Myocyte (in vitro differentiated cells): ENCODE measurements around the gene ANKRD36B. TPM values are rescaled to one million over a fixed set of nuclear protein-coding genes. Genes with fewer than 3 reads are reported as not detected.
A peak's percentile ranks its signal among the peaks of the same experiment; 100 is the strongest.
"Not testable (repeated sequence)": the region's sequence is repeated elsewhere in the genome, so short reads cannot be mapped to it uniquely, and the experiment has no call there.

ENCODE experiments used
- DNase-seq: peaks from one replicate; pipeline ENCODE4 v3.0.0-alpha.2; 2012; ENCODE audit warnings: low read depth
- polyA plus RNA-seq: library from polyadenylated mRNA; unstranded; fragments of >200 nt; gene quantifications from one replicate; pipeline ENCODE4 v1.2.1, GENCODE V29; 2012; ENCODE audit warnings: missing spikeins
- total RNA-seq: library from RNA; depleted of rRNA; stranded (reverse); fragments of >200 nt; gene quantifications from 2 replicates; pipeline ENCODE4 v1.2.3, GENCODE V29; 2014

ANKRD36B gene
- 12.8 and 15.6 TPM in 2 replicates for total RNA-seq
- 3.0 TPM for polyA plus RNA-seq

- peak; percentile 72 for DNase-seq
Measured at GRCh38 chr2:97589598-97590510, at the start of gene ANKRD36B. TSS of gene ANKRD36B (minus strand) at chr2:97589877. CDS start at chr2:97589685, 192 bp downstream.

DNA sequence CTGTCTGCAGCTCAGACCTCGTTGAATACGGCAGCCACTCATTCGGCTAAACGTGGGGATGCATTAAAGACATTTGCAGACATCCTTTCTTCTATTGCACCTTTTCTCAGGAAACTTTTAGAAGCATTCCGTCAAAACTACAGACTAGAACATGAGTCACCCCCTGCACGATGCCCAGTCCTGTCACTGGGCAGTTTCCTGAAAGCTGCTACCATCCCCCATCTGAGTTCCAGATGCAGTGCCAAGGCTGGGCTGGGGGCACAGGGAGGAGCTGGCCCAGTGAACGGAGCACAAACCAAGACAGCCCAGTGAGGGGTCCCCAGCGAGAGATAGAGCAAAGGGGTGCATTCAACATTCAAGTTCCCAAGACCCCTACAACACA, 36.4 kb upstream of the ANKRD36B start:
- not testable (repeated sequence) for DNase-seq

DNA sequence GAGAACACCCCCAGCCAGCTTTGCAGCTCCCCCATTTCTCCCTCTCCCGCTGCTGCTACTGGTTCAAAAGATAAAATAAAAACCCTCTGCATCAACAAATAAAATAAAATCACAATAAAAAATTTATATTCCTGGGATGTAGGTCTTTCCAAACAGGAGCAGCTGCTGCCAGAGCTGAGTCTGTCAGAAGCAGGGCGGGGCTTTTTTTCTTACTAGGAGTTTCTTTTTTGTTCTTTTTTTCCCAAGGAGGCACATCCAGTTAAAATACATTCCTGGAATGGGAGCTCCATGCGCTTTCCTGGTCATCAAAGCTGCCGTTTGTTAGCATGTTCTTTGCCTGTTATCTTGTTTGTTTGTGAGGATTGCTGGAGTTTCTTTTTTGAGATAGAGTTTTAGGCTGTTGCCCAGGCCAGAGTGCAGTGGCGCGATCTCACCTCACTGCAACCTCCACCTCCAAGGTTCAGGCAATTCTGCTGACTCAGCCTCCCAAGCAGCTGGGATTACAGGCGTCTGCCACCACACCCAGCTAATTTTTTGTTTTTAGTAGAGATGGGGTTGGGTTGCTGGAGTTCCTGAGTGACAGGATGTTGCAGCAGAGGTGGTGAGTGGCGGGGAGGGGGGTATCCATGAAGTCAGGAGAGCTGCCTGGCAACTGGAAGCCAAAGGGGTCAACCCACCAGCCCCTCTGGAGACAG, 35.8 kb upstream of the ANKRD36B start:
- DNase-seq, result not testable (repeated sequence)

GRCh38 chr2:97622976-97623375, 33.3 kb upstream of the ANKRD36B start:
- not testable (repeated sequence) for DNase-seq

DNA sequence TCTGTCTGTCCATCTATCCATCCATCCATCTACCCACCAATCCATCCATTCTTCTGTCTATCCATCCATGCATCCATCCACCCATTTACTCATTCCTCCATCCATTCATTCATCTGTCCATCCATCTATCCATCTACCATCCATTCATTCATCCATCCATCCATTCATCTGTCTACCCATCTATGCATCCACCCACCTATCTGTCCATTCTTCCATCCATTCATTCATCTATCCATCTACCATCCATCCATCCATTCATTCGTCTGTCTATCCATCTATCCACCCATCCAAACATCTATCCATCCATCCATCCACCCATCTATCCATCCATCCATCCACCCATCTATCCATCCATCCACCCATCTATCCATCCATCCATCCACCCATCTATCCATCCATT, 30.8 kb upstream of the ANKRD36B start:
- not testable (repeated sequence) for DNase-seq

GRCh38 chr2:97618939-97619827, 29.5 kb upstream of the ANKRD36B start:
- DNase-seq, result peak; percentile 51

DNA sequence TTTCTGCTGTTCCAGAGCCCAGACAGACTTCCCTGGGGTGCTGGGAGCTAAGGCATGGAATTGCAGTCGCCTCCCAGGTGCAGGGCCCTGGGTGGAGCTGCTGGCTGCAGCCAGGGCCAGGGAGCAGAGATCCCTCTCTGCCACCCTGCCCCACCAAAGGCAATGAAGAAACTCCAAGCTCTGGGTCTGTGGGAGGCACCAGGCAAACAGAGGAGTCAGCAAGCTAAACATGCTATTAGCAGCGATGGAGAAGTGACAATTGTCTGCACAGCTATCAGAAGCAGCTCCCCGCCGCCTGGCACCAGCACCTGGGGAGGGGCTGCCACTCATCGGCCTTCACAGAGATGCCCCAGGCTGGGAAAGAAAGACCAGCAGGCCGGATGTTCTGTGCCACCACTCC, 28.2 kb upstream of the ANKRD36B start:
- DNase-seq, result no peak

DNA sequence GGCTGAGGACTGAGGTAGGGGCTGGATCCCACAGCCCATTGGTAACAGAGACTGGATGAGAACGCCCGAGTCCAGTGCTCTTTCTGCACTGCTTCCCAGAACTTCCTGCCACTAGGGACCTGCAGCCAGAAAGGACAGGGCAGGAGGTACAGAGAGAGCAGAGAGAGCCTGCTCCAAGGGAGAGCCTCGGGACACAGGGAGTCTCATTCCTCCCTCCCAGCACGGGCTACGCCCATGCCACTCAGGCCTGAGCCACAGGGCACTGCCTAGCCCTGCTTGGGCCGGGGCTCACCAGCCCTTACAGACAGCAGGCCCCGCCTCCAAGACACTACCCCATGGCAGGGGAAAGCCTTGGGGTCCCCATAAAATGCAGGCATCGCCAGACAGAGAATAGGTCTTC, 26.1 kb upstream of the ANKRD36B start:
- DNase-seq, result not testable (repeated sequence)

DNA sequence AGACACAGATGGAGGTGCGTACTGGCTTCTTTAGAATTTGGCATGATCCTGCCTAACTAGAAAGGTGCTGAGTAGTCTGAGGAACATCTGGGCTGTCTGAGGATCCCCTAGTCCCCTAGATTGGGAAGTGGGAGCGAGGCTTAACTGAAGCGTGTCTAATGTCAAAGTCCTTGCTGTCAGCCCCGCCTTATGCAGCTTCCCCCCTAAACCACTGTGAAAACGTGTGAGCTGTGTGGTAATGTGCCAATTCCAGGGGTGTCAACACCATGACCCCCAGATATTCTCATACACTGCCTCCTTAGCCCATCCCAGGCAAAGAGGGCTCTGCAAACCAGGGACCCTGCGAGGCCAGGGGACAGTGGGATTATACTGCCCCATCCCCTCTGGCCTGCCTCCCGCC, 22.2 kb upstream of the ANKRD36B start:
- DNase-seq, result not testable (repeated sequence)

GRCh38 chr2:97608745-97609144, 19.1 kb upstream of the ANKRD36B start:
- DNase-seq, result not testable (repeated sequence)

GRCh38 chr2:97605524-97606339, 16.1 kb upstream of the ANKRD36B start:
- DNase-seq, result not testable (repeated sequence)

DNA sequence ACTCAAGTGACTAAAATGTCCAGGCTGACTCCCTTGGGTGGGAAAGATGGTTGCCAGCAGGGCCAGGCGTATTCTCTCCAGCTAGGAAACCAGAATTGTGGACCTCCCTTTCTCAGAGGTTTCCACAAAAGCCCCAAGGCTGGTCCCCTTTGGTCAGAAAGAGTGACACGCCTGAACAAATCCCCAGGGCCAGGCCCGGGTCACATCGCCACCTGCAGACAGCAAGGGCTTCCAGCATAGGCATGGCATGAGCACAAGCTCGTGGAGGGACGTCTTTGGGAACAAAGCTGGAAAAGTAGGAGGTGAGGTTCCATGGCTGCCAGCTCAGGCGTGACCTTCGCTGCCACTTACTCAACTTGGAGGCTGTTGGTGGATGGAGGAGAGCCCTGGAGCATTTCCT, 15.4 kb upstream of the ANKRD36B start:
- DNase-seq, result not testable (repeated sequence)

DNA sequence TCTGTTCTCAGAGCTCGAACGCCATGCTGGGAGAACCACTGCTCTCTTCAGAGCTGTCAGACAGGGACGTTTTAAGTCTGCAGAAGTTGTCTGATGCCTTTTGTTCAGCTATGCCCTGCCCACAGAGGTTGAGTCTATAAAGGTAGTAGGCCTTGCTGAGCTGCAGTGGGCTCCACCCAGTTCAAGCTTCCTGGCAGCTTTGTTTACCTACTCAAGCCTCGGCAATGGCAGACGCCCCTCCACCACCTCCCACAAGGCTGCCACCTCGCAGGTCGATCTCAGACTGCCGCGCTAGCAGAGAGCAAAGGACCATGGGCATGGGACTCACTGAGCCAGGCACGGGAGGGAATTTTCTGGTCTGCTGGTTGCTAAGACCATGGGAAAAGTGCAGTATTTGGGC, 11.9 kb upstream of the ANKRD36B start:
- DNase-seq, result not testable (repeated sequence)

GRCh38 chr2:97596180-97596579, 6.5 kb upstream of the ANKRD36B start:
- DNase-seq, result not testable (repeated sequence)

GRCh38 chr2:97593520-97593919, 3.8 kb upstream of the ANKRD36B start:
- DNase-seq, result not testable (repeated sequence)

- peak; percentile 85 for DNase-seq
Measured at GRCh38 chr2:97590515-97591394, 1.1 kb upstream of the ANKRD36B start.

DNA sequence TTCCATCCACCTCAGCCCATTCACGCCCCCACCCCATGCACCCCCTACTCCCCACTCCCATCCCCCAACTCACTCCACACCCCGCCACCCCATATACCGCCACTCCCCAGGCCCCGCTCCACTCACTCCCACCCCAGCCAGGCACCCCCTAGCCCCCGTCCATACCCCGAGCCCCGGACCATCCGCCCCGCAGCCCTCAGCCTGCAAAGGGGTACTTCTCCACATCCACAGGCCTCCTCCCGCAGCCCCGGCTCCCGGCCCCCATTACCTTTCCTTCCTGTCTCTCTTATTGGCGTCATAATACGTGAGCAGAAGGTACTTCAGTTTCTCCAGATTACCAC, 450 bp downstream of the ANKRD36B start:
- DNase-seq, result not testable (repeated sequence)

GRCh38 chr2:97565674-97566073, 24.0 kb downstream of the ANKRD36B start:
- DNase-seq, result not testable (repeated sequence)

- not testable (repeated sequence) for DNase-seq
Measured at GRCh38 chr2:97552406-97552805, 37.3 kb downstream of the ANKRD36B start.
